Stimulated activated CD8-positive, alpha-beta memory T cell treated with anti-CD3 and anti-CD28 coated beads, Interleukin-2, amount 100 ng/mL, for 48 hours (primary cell): ENCODE measurements around the gene RINL.
A peak's percentile ranks its signal among the peaks of the same experiment; 100 is the strongest.

ENCODE experiments used
- DNase-seq, 2 donors: peaks; one replicate each; pipeline ENCODE4 v3.0.0-alpha.2; 2020; ENCODE audit warnings: low read depth in 2 of 2

The RINL gene, protein sequence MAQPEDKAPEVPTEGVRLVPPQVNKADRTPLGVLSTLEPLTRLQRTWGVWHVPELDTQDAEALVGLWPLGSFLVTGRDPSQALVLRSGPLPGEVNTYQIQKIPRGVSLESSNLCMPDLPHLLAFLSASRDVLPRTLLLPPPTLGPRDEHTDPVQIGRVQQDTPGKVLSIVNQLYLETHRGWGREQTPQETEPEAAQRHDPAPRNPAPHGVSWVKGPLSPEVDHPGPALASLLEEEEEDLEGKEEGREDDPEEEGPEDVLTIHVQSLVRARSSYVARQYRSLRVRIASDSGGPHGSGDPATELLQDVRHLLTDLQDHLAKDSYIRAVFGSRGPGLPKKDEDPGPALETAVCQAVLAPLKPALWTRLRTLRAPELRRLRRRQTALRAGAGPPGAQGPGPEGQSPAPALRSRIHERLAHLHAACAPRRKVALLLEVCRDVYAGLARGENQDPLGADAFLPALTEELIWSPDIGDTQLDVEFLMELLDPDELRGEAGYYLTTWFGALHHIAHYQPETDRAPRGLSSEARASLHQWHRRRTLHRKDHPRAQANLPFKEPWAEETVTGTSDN

GRCh38 chr19:38877781-38878574, at the start of gene RINL:
Gene RINL, minus strand, starts transcription at chr19:38878275. Its CDS starts 1,533 bp downstream, at chr19:38876742.
- DNase-seq: peak; percentile 51 to 55

DNA sequence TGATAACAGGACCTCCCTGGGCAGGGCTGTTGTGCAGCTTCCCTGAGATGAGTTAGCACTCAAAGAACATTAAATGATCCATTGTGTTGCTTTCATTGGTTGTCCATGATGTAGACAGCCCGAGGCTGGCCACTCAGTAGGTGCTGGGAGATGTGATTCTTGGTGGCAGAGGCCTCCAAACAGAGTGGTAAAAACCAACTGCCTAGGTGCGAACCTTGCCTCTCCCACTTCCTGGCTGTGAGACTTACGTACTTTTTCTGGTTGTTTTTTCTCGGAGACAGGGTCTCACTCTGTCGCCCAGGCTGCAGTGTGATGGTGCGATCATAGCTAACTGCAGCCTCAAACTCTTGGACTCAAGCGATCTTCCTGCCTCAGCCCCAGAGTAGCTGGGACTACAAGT, 46.3 kb upstream of the RINL start:
- DNase-seq: no peak

DNA sequence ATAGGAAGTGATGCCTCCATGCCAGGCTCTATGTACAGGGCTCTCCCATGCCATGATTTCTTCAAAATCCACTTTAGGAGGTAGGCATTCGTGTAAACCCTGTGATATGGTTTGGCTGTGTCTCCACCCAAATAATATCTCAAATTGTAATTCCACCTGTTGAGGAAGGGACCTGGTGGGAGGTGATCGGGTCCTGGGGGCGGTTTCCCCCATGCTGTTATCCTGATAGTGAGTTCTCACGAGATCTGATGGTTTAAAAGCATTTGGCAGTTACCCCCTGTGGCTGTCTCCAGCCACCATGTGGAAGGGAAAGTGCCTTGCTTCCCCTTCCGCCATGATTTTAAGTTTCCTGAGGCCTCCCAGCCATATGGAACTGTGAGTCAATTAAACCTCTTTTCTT, 44.4 kb upstream of the RINL start:
- DNase-seq: no peak

GRCh38 chr19:38921420-38922274, 43.6 kb upstream of the RINL start:
- no peak for DNase-seq

GRCh38 chr19:38920602-38921419, 42.7 kb upstream of the RINL start:
- no peak for DNase-seq

DNA sequence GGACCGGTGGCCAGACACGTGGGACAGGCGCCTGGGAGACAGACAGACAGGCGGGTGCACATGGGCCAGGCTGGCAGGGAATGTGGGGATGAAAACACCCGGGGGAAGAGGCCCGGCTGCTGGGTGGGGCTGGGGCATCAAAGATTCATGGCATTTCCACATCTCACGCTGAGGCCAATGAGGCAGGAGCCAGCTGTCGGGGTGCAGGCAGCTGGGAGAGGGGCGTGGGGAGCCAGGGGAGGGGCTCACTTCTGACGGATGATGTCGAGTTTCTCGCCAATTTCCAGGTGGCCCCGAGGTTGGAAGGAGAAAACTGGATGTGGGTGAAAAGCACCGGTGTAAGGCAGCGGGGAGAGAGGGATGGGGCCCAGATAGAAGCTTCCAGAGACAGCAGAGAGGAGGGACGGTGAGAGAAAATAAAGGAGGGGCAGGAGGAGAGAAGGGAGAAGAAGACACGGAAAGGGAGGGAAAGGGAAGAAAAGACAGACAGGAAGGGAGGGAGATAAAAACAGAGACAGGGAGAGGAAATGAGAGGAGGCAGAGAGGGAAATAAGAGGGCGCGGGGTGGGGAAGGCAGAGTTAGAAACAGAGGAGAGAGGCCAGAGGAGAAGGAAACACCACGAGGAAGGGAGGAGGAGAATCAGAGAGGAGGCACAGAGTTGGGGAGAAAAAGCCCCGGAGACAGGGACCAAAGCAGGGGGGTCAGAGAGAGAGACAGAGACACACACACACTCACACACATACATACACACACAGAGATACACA, 41.9 kb upstream of the RINL start:
- DNase-seq: no peak

DNA sequence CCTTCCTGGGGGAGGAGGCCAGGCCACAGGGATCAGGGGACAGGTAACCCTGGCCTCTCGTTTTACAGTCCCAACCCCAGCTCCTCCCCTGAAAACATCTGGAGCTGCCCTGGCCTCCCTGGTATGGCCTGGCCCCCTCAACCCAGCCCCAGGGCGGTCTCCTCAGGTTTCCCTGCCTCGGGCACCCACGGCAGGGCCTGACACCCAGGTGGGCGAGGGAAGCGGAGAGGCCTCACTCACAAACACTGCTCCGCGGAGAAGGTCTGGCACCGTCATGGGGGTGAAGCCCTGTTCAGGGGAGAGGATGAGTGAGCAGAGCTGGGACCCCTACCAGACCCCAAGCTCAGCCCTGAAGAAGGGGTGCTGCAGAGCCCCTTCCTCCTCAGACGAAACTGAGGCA, 40.5 kb upstream of the RINL start:
- DNase-seq: no peak

GRCh38 chr19:38917921-38918491, 39.9 kb upstream of the RINL start:
- DNase-seq: no peak

- no peak for DNase-seq
Measured at GRCh38 chr19:38917516-38917915, 39.4 kb upstream of the RINL start.

- DNase-seq: no peak
Measured at GRCh38 chr19:38915329-38916321, 37.5 kb upstream of the RINL start.

DNA sequence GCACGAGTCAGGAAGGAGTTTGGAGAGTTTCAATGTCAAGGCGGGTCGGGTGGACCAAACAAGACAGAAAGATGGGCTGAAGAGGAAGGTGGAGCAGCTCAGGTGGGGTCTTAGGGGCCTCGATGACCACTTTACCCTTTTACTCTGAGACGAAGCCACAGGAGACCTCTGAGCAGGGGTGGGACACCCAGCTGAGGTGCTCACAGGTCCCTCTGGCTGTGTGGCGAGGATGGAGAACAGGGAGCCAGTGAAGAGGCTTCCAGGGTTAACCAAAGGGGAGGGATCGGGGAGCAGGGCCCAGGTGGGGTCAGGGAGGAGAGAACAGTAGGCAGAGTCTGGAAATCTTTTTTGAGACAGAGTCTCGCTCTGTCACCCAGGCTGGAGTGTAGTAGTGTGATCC, 35.9 kb upstream of the RINL start:
- DNase-seq: no peak

GRCh38 chr19:38912600-38913514, 34.8 kb upstream of the RINL start:
- DNase-seq: no peak

DNA sequence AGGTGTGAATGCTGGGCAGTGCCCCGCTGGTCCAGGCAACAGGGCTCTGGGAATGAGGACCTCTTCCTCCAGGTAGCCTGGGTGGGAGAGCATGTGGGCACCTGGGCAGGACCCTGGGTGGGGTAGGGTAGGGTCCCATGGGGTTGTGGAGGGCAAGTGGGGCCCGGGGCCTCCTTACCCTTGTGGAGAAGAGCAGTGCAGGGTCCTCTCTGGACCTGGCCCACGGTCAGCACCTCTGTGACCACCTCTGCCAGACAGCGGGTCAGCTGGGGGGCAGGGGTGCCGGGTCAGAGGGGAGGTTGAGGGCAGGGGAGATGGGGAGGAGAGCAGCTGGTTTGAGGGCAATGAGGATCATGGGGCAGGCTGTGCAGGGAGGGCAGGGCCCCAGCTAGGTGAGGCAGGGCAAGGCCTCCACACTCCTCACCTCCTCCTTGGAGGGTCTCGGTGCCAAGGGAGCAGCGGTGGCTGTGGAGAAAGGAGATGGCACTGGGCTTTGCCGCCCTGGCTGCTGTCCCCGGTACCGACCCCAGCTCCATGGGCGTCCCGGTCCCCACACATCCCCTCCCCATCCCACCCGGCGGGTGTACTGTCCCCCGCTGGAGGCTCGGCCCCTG, 33.4 kb upstream of the RINL start:
- no peak for DNase-seq

DNA sequence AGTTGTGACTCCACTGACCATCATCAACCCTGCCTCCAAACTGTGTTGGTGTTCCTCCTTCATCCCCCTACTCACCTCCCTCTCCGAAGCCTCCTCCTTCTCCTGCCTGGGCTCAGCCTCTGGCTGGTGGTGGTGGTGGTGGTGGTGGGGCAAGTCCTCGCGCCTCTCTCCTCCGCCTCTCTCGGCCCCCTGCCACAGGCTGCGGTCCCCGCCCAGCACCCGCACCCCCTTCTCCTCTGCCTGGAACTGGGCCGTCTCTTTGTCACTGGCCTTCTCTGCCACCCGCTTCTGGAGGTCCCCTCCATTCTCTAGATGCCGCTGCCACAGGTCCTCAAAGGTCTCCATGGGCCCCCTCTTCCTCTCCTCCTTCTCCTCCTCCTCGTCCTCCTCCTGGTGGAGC, 32.4 kb upstream of the RINL start:
- no peak for DNase-seq

DNA sequence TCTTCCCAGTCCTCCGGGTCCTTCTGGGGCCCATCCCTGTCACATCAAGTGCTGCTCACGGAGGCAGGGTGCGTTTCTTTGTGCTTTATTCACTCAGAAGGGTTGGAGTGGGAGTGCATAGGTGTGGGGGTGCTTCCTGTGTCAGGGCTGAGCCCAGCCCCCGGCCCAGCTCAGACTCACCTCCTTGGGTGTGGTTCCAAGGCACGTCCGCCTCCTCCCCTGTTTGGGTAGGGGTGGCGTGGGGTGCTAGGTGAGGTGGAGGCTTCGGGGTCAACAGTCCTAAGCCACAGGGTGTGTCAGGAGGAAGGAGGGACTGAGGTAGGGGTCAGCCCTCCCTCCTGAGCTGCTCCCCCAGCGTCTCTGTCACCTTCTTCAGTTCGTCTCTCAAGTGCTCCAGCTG, 30.8 kb upstream of the RINL start:
- no peak for DNase-seq

GRCh38 chr19:38907670-38908069, 29.6 kb upstream of the RINL start:
- no peak for DNase-seq

DNA sequence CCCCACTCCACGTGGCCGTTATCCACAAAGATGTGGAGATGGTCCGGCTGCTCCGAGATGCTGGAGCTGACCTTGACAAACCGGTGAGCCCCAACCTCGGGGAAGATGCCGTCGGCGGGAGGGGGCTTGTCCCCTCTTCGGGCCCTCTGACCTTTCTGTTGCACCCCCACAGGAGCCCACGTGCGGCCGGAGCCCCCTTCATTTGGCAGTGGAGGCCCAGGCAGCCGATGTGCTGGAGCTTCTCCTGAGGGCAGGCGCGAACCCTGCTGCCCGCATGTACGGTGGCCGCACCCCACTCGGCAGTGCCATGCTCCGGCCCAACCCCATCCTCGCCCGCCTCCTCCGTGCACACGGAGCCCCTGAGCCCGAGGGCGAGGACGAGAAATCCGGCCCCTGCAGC, 29.2 kb upstream of the RINL start:
- no peak for DNase-seq
